H9 (cell line): ENCODE data around the gene ZNF783. TPM values are rescaled to one million over a fixed set of nuclear protein-coding genes. Genes with fewer than 3 reads are reported as not detected.

ENCODE experiments used
- DNase-seq: peaks from one replicate; pipeline ENCODE4 v3.0.0-alpha.2; 2017
- H2AFZ ChIP-seq: one replicate; pipeline ENCODE4 v1.6.1; 2013; ENCODE audit warnings: mild to moderate bottlenecking, low read length, control low read depth, moderate library complexity
- H2AK5ac ChIP-seq: 2 replicates; pipeline ENCODE4 v1.6.1; 2013; ENCODE audit warnings: low read length, control low read depth, mixed read lengths; ENCODE audit not compliant: insufficient read length
- H2BK120ac ChIP-seq: one replicate; pipeline ENCODE4 v1.6.1; 2013; ENCODE audit warnings: low read depth, mild to moderate bottlenecking, low read length, control low read depth, inconsistent platforms; ENCODE audit not compliant: poor library complexity, severe bottlenecking
- H2BK12ac ChIP-seq: 2 replicates; pipeline ENCODE4 v1.6.1; 2013; ENCODE audit warnings: low read length, control low read depth, mixed read lengths, low read depth; ENCODE audit not compliant: insufficient read length
- H2BK15ac ChIP-seq: 2 replicates; pipeline ENCODE4 v1.6.1; 2013; ENCODE audit warnings: low read depth, low read length, control low read depth
- H2BK20ac ChIP-seq: one replicate; pipeline ENCODE4 v1.6.1; 2013; ENCODE audit warnings: low read depth, mild to moderate bottlenecking, low read length, control low read depth, inconsistent platforms; ENCODE audit not compliant: poor library complexity, severe bottlenecking
- H2BK5ac ChIP-seq: 2 replicates; pipeline ENCODE4 v1.6.1; 2013; ENCODE audit warnings: low read length, control low read depth, mixed read lengths; ENCODE audit not compliant: insufficient read length
- H3K14ac ChIP-seq: 2 replicates; pipeline ENCODE4 v1.6.1; 2013; ENCODE audit warnings: low read length, control low read depth; ENCODE audit not compliant: insufficient read depth
- H3K18ac ChIP-seq: 2 replicates; pipeline ENCODE4 v1.6.1; 2013; ENCODE audit warnings: low read depth, mild to moderate bottlenecking, mixed read lengths, low read length, control low read depth; ENCODE audit not compliant: insufficient read length
- H3K23ac ChIP-seq: 2 replicates; pipeline ENCODE4 v1.6.1; 2013; ENCODE audit warnings: low read length, control low read depth, mixed read lengths, low read depth; ENCODE audit not compliant: insufficient read length
- H3K23me2 ChIP-seq: 2 replicates; pipeline ENCODE4 v1.6.1; 2013; ENCODE audit warnings: low read depth, mild to moderate bottlenecking, mixed read lengths, low read length, control low read depth; ENCODE audit not compliant: insufficient read length, poor library complexity, severe bottlenecking
- H3K27ac ChIP-seq: 2 replicates; pipeline ENCODE4 v1.5.1; 2013; ENCODE audit warnings: low read length, control low read depth, mixed read lengths, low read depth; ENCODE audit not compliant: insufficient read length
- H3K27me3 ChIP-seq: 2 replicates; pipeline ENCODE4 v1.6.1; 2013; ENCODE audit warnings: low read length, control low read depth, inconsistent platforms; ENCODE audit not compliant: insufficient read depth
- H3K4ac ChIP-seq: 2 replicates; pipeline ENCODE4 v1.6.1; 2013; ENCODE audit warnings: low read depth, mild to moderate bottlenecking, control low read depth, inconsistent platforms, low read length, moderate library complexity
- H3K4me1 ChIP-seq: 2 replicates; pipeline ENCODE4 v1.6.1; 2013; ENCODE audit warnings: low read length, control low read depth, inconsistent platforms; ENCODE audit not compliant: insufficient read depth
- H3K4me2 ChIP-seq: 2 replicates; pipeline ENCODE4 v1.6.1; 2013; ENCODE audit warnings: low read length, control low read depth, mixed read lengths; ENCODE audit not compliant: insufficient read length, insufficient read depth
- H3K56ac ChIP-seq: 2 replicates; pipeline ENCODE4 v1.6.1; 2013; ENCODE audit warnings: low read depth, mild to moderate bottlenecking, mixed read lengths, low read length, control low read depth; ENCODE audit not compliant: insufficient read length
- H3K79me1 ChIP-seq: 2 replicates; pipeline ENCODE4 v1.6.1; 2013; ENCODE audit warnings: low read depth, mild to moderate bottlenecking, moderate library complexity, low read length, control low read depth, inconsistent platforms; ENCODE audit not compliant: insufficient read depth, poor library complexity, severe bottlenecking
- H3K79me2 ChIP-seq: 2 replicates; pipeline ENCODE4 v1.6.1; 2013; ENCODE audit warnings: low read length, control low read depth, inconsistent platforms; ENCODE audit not compliant: insufficient read depth
- H3K9ac ChIP-seq: 2 replicates; pipeline ENCODE4 v1.6.1; 2013; ENCODE audit warnings: low read length, control low read depth, mixed read lengths; ENCODE audit not compliant: insufficient read length; ENCODE audit errors: extremely low read depth
- H3K9me3 ChIP-seq: one replicate; pipeline ENCODE4 v1.6.1; 2013; ENCODE audit warnings: low read depth, low read length, inconsistent platforms; ENCODE audit not compliant: control insufficient read depth
- H3T11ph ChIP-seq: one replicate; pipeline ENCODE4 v1.6.1; 2013; ENCODE audit warnings: mild to moderate bottlenecking, low read length, control low read depth, inconsistent platforms
- H4K20me1 ChIP-seq: one replicate; pipeline ENCODE4 v1.6.1; 2013; ENCODE audit not compliant: control insufficient read depth, insufficient read length, insufficient read depth
- H4K5ac ChIP-seq: 2 replicates; pipeline ENCODE4 v1.6.1; 2013; ENCODE audit warnings: low read depth, mild to moderate bottlenecking, mixed read lengths, low read length, control low read depth; ENCODE audit not compliant: insufficient read length
- H4K8ac ChIP-seq: replicated peaks from 2 replicates; pipeline ENCODE4 v1.6.1; 2013; ENCODE audit warnings: low read length, control low read depth, mixed read lengths, low read depth; ENCODE audit not compliant: insufficient read length
- H4K91ac ChIP-seq: 2 replicates; pipeline ENCODE4 v1.6.1; 2013; ENCODE audit warnings: low read depth, mild to moderate bottlenecking, moderate library complexity, mixed read lengths, low read length, control low read depth; ENCODE audit not compliant: insufficient read length
- H3K27ac Mint-ChIP-seq, 3 experiments: 2 replicates in 2 of 3; 3 replicates in 1 of 3; pipeline ENCODE4 v1.8.0; 2020 to 2021; ENCODE audit warnings: mixed read lengths in 3 of 3, mild to moderate bottlenecking in 1 of 3, moderate library complexity in 1 of 3
- H3K27me3 Mint-ChIP-seq: 2 replicates; pipeline ENCODE4 v1.8.0; 2021; ENCODE audit warnings: low read depth, mild to moderate bottlenecking, moderate library complexity, mixed read lengths
- H3K36me3 Mint-ChIP-seq, 3 experiments: 2 replicates in 2 of 3; 3 replicates in 1 of 3; pipeline ENCODE4 v1.8.0; 2020 to 2021; ENCODE audit warnings: low read depth in 3 of 3, mixed read lengths in 3 of 3; ENCODE audit not compliant: insufficient read depth in 1 of 3
- H3K4me1 Mint-ChIP-seq, 2 experiments: 2 replicates each; pipeline ENCODE4 v1.8.0; 2020; ENCODE audit warnings: mixed read lengths in 2 of 2
- H3K4me3 Mint-ChIP-seq, 2 experiments: 2 replicates in 1 of 2; 3 replicates in 1 of 2; pipeline ENCODE4 v1.8.0; 2020 to 2021; ENCODE audit warnings: mild to moderate bottlenecking in 2 of 2, mixed read lengths in 2 of 2, moderate library complexity in 1 of 2
- H3K9me3 Mint-ChIP-seq, 2 experiments: 2 replicates in 1 of 2; 3 replicates in 1 of 2; pipeline ENCODE4 v1.8.0; 2020; ENCODE audit warnings: mild to moderate bottlenecking in 2 of 2, mixed read lengths in 2 of 2, moderate library complexity in 1 of 2
- CTCF ChIP-seq: fragments of 200-600 bp; sonication (generic); conservative IDR thresholded peaks from 3 replicates; pipeline ENCODE4 v1.8.0; 2021; ENCODE audit warnings: antibody characterized with exemption, mild to moderate bottlenecking
- WGBS: extraction: QIAGEN DNeasy Blood & Tissue Kit; methylation state at CpG from one replicate; pipeline ENCODE4 v1.1.7; 2013; ENCODE audit warnings: missing lambda C conversion rate, low lambda C conversion rate, mixed read lengths; ENCODE audit not compliant: insufficient read length; ENCODE audit errors: extremely low coverage; 5-methylcytosine and 5-hydroxymethylcytosine counted together
- total RNA-seq: library from RNA; stranded (reverse); gene quantifications from 2 replicates; pipeline ENCODE4 v1.2.1, GENCODE V29; 2021

ZNF783 gene
- total RNA-seq, 1 experiment from 2014 or later: 13.6 TPM

- H3K9me3 Mint-ChIP-seq: peaks cover 29 to 37% of the 10 kb centered on the region in 2 experiments
- no peak overlapping the region for H4K5ac ChIP-seq
- H3K27ac Mint-ChIP-seq: no peak overlapping the region
These were observed 67.3 kb downstream of the ZNF783 start for GRCh38 chr7:149329265-149329664.

More at GRCh38 chr7:149329265-149329664, 67.3 kb downstream of the ZNF783 start:
- H3K4me3 Mint-ChIP-seq: no peak overlapping the region
- no peak overlapping the region for H2BK120ac ChIP-seq
- no peaks in the 10 kb centered on the region for H3K4me1 ChIP-seq
- H2AK5ac ChIP-seq: no peak overlapping the region
- no peak overlapping the region for H4K91ac ChIP-seq
- no peaks in the 10 kb centered on the region for H3K27me3 ChIP-seq
- peaks cover 7% of the 10 kb centered on the region for H3K27me3 Mint-ChIP-seq
- H4K20me1 ChIP-seq: no peaks in the 10 kb centered on the region
- no peak for TF ChIP-seq CTCF
- no peak overlapping the region for H4K8ac ChIP-seq
- H3T11ph ChIP-seq: no peak overlapping the region
- no peak overlapping the region for H2AFZ ChIP-seq
- H3K23me2 ChIP-seq: no peaks in the 10 kb centered on the region
- H2BK20ac ChIP-seq: no peak overlapping the region
- WGBS: no CpG with 5 or more reads among the region's 3 CpGs
- H3K9ac ChIP-seq: no peak overlapping the region
- H3K4me1 Mint-ChIP-seq: peaks cover 0 to 2% of the 10 kb centered on the region in 2 experiments; a peak in 1 of 4 replicates
- no peaks in the 10 kb centered on the region for H3K79me2 ChIP-seq
- no peak for DNase-seq
- H3K9me3 ChIP-seq: no peaks in the 10 kb centered on the region
- H3K79me1 ChIP-seq: no peaks in the 10 kb centered on the region
- H3K14ac ChIP-seq: no peak overlapping the region
- H3K4ac ChIP-seq: no peak overlapping the region
- no peak overlapping the region for H3K18ac ChIP-seq
- H2BK15ac ChIP-seq: no peak overlapping the region
- no peak overlapping the region for H3K4me2 ChIP-seq
- H3K36me3 Mint-ChIP-seq: peaks cover 3 to 15% (median 11%) of the 10 kb centered on the region in 3 experiments; a peak in 6 of 7 replicates
- H2BK12ac ChIP-seq: no peak overlapping the region
- H3K27ac ChIP-seq: no peak overlapping the region
- no peak overlapping the region for H3K56ac ChIP-seq
- no peak overlapping the region for H2BK5ac ChIP-seq
- H3K23ac ChIP-seq: no peak overlapping the region
